Measurements from ENCODE around the gene KCNK1.
"Not testable (repeated sequence)": the region's sequence is repeated elsewhere in the genome, so short reads cannot be mapped to it uniquely, and the experiment has no call there.

DNA sequence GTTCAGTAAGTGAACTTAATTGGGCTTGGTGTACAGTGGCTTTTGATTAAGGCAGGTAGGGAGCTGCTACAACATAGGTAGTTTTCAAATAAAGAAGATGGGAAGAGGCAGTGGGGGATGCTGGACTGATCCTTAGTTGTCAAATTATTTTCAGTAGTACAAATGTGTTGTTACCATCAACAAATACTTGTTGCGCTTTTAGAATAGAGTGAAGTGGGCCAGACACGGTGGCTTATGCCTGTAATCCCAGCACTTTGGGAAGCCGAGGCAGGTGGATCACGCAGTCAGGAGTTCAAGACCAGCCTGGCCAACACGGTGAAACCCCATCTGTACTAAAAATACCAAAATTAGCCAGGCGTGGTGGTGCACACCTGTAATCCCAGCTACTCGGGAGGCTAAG is 5.5 kb downstream of the KCNK1 start:
- not testable (repeated sequence) for TF ChIP-seq RAD21 (conservative IDR thresholded peaks at IDR 0.05); EP300 (conservative IDR thresholded peaks at IDR 0.05; ENCODE audit: poor library complexity, severe bottlenecking); POLR2AphosphoS5 (IDR thresholded peaks at IDR 0.05); EZH2 (IDR thresholded peaks at IDR 0.05; ENCODE audit: borderline replicate concordance, insufficient read depth, low read length, poor library complexity, severe bottlenecking); TAF1 (IDR thresholded peaks at IDR 0.05; ENCODE audit: low read depth); SMC3 (conservative IDR thresholded peaks at IDR 0.05; ENCODE audit: poor library complexity); MXI1 (conservative IDR thresholded peaks at IDR 0.05; ENCODE audit: poor library complexity, severe bottlenecking)
- TF ChIP-seq, protein P1, sequence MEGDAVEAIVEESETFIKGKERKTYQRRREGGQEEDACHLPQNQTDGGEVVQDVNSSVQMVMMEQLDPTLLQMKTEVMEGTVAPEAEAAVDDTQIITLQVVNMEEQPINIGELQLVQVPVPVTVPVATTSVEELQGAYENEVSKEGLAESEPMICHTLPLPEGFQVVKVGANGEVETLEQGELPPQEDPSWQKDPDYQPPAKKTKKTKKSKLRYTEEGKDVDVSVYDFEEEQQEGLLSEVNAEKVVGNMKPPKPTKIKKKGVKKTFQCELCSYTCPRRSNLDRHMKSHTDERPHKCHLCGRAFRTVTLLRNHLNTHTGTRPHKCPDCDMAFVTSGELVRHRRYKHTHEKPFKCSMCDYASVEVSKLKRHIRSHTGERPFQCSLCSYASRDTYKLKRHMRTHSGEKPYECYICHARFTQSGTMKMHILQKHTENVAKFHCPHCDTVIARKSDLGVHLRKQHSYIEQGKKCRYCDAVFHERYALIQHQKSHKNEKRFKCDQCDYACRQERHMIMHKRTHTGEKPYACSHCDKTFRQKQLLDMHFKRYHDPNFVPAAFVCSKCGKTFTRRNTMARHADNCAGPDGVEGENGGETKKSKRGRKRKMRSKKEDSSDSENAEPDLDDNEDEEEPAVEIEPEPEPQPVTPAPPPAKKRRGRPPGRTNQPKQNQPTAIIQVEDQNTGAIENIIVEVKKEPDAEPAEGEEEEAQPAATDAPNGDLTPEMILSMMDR (IDR thresholded peaks at IDR 0.05; ENCODE audit: poor library complexity, severe bottlenecking) = not testable (repeated sequence)
- TF ChIP-seq, protein P2, sequence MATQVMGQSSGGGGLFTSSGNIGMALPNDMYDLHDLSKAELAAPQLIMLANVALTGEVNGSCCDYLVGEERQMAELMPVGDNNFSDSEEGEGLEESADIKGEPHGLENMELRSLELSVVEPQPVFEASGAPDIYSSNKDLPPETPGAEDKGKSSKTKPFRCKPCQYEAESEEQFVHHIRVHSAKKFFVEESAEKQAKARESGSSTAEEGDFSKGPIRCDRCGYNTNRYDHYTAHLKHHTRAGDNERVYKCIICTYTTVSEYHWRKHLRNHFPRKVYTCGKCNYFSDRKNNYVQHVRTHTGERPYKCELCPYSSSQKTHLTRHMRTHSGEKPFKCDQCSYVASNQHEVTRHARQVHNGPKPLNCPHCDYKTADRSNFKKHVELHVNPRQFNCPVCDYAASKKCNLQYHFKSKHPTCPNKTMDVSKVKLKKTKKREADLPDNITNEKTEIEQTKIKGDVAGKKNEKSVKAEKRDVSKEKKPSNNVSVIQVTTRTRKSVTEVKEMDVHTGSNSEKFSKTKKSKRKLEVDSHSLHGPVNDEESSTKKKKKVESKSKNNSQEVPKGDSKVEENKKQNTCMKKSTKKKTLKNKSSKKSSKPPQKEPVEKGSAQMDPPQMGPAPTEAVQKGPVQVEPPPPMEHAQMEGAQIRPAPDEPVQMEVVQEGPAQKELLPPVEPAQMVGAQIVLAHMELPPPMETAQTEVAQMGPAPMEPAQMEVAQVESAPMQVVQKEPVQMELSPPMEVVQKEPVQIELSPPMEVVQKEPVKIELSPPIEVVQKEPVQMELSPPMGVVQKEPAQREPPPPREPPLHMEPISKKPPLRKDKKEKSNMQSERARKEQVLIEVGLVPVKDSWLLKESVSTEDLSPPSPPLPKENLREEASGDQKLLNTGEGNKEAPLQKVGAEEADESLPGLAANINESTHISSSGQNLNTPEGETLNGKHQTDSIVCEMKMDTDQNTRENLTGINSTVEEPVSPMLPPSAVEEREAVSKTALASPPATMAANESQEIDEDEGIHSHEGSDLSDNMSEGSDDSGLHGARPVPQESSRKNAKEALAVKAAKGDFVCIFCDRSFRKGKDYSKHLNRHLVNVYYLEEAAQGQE (IDR thresholded peaks at IDR 0.05; ENCODE audit: borderline replicate concordance) = not testable (repeated sequence)
